Heart right ventricle (tissue), 16 donors: ENCODE data around the gene SRR. TPM values are rescaled to one million over a fixed set of nuclear protein-coding genes. Genes with fewer than 3 reads are reported as not detected.

Source experiments
- ATAC-seq, 8 donors: fragments of 200-7000 bp; cut with Tn5 transposase; one replicate each; pipeline ENCODE4 v1.9.1; 2020; ENCODE audit warnings: mild to moderate bottlenecking in 8 of 8, moderate library complexity in 8 of 8, moderate number of reproducible peaks in 1 of 8
- DNase-seq, 2 donors: peaks; one replicate each; pipeline ENCODE4 v3.0.0-alpha.2; 2020
- H3K27ac ChIP-seq, 10 donors: fragments of 200-600 bp; sonication (generic) in 2 of 10; one replicate each; pipeline versions ENCODE4 v1.5.0 to v1.8.0; 2020 to 2022; ENCODE audit warnings: mild to moderate bottlenecking in 3 of 10
- H3K27me3 ChIP-seq, 7 donors: fragments of 200-600 bp; one replicate each; pipeline ENCODE4 v1.8.0; 2021 to 2022; ENCODE audit warnings: mild to moderate bottlenecking in 2 of 7
- H3K36me3 ChIP-seq, 9 donors: fragments of 200-600 bp; sonication (generic) in 1 of 9; one replicate each; pipeline versions ENCODE4 v1.5.0 to v1.8.0; 2020 to 2022; ENCODE audit warnings: mild to moderate bottlenecking in 2 of 9
- H3K4me1 ChIP-seq, 9 donors: fragments of 200-600 bp; sonication (generic) in 1 of 9; one replicate each; pipeline versions ENCODE4 v1.5.0 to v1.8.0; 2020 to 2022; ENCODE audit warnings: mild to moderate bottlenecking in 4 of 9
- H3K4me3 ChIP-seq, 10 donors: fragments of 200-600 bp; sonication (generic) in 2 of 10; one replicate each; pipeline versions ENCODE4 v1.5.0 to v1.8.0; 2020 to 2022; ENCODE audit warnings: mild to moderate bottlenecking in 7 of 10, moderate library complexity in 2 of 10
- H3K9me3 ChIP-seq, 11 donors: fragments of 200-600 bp in 10 of 11; sonication (generic) in 2 of 11; one replicate each; pipeline versions ENCODE4 v1.5.0 to v1.8.0; 2013 to 2022; ENCODE audit warnings: mild to moderate bottlenecking in 2 of 11, control low read depth in 1 of 11, moderate library complexity in 1 of 11
- WGBS, 2 donors: extraction: QIAGEN DNeasy Blood & Tissue Kit; methylation state at CpG; one replicate each; pipeline ENCODE4 v1.1.7; 2013; ENCODE audit warnings: inconsistent platforms in 1 of 2; 5-methylcytosine and 5-hydroxymethylcytosine counted together
- intact Hi-C, 10 donors: fragments of 100-400 bp; cut with DNase I; formaldehyde crosslinking; loops; one replicate each; pipeline versions ENCODE4 v1.11.1 to v1.14.2; 2022
- polyA plus RNA-seq, 2 donors: library from polyadenylated mRNA; stranded (reverse); fragments of 200-250 nt; gene quantifications; one replicate each; pipeline ENCODE4 v1.2.3, GENCODE V29; 2013
- total RNA-seq, 10 donors: library from RNA; stranded (reverse); fragmentation: NEBNext Ultra II Directional in 3 of 10; extraction: Animal tissue kit (Norgen Biotek cat#: 25700) in 3 of 10; gene quantifications; one replicate each; pipeline versions ENCODE4 v1.2.1 to v1.2.4, GENCODE V29; 2021 to 2023
- TF ChIP-seq, protein P1 (sequence below), 9 donors: fragments of 200-600 bp; sonication (generic) in 2 of 9; IDR thresholded peaks; one replicate each; pipeline versions ENCODE4 v1.5.0 to v1.8.0; 2021 to 2022; ENCODE audit warnings: antibody characterized with exemption in 9 of 9, mild to moderate bottlenecking in 5 of 9, moderate library complexity in 1 of 9
- donor health status: Arrhythmogenic right ventricular cardiomyopathy.
- donor health status: ischemic (EF 13 %, LVEDD 7.1; RV severe dilation, severe dysfunction).
- donor health status: healthy with polysubstance abuse.
- donor health status: DM: no; HTN: yes; CAD: no.
- donor health status: DM: no; HTN: no; CAD: no.
- donor health status: ischemic (EF 25% LVEDD 6.9; RV normal size, moderate dysfunction).
- donor health status: ischemic (EF 25% LVEDD 5.7; RV mildly dilated, moderate dysfunction).
- donor health status: healthy.
- donor health status: DM: yes; HTN: yes; CAD: no.
- donor health status: Ischemic cardiomyopathy.
- donor health status: ischemic (EF 35%, LVEDD 5.7; RV mildly dilated, moderate dysfunction).
- donor health status: nonischemic (EF 11% LVEDD 7.7; RV severe dilation, severe dysfunction).
- donor health status: DM: yes; HTN: yes; CAD: no.
- donor health status: PGD.
- donor health status: ischemic (EF 29% LVEDD 5.4; RV normal size, mild dysfunction).
- donor health status: nonischemic (EF 23%, LVEDD 6.1; RV moderate dilation, normal function).

Gene SRR
- total and polyA plus RNA-seq, 12 donors, result 2.9 to 16.0 (median 9.4) TPM

DNA sequence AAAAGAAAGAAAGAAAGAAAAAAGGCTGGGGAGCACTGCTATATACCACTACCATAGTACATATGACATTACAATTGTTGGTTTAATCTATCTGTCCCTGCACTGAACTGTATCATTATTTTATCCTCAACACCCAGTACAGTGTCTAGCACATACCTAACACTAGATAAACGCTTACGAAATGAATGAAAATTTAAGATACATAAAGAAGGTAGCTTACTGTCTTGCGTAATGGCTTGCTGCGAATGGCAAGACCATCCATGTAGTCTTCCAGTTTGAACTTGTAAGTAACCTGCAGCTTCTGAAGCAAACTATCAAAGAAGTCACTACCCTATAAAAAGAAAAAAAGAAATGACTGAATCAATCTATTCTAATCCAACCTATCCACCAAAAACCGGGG lies 6.7 kb upstream of the SRR start:
- 89 to 92% methylated on average over 5 of the region's 5 CpGs for WGBS, 2 donors
- DNase-seq (no peak), ATAC-seq (no peak)
- no peaks in the 10 kb centered on the region for H3K9me3 ChIP-seq
- H3K27me3 ChIP-seq, result no peaks in the 10 kb centered on the region
- H3K36me3 ChIP-seq, result peaks cover 0 to 87% (median 48%) of the 10 kb centered on the region in 9 donors
- H3K27ac ChIP-seq, result no peak overlapping the region
- peaks cover 0 to 20% (median 9%) of the 10 kb centered on the region in 9 donors for H3K4me1 ChIP-seq
- TF ChIP-seq, protein P1, sequence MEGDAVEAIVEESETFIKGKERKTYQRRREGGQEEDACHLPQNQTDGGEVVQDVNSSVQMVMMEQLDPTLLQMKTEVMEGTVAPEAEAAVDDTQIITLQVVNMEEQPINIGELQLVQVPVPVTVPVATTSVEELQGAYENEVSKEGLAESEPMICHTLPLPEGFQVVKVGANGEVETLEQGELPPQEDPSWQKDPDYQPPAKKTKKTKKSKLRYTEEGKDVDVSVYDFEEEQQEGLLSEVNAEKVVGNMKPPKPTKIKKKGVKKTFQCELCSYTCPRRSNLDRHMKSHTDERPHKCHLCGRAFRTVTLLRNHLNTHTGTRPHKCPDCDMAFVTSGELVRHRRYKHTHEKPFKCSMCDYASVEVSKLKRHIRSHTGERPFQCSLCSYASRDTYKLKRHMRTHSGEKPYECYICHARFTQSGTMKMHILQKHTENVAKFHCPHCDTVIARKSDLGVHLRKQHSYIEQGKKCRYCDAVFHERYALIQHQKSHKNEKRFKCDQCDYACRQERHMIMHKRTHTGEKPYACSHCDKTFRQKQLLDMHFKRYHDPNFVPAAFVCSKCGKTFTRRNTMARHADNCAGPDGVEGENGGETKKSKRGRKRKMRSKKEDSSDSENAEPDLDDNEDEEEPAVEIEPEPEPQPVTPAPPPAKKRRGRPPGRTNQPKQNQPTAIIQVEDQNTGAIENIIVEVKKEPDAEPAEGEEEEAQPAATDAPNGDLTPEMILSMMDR (IDR thresholded peaks at IDR 0.05), result no peak
- intact Hi-C loops, result no loop called here
- no peak overlapping the region for H3K4me3 ChIP-seq

DNA sequence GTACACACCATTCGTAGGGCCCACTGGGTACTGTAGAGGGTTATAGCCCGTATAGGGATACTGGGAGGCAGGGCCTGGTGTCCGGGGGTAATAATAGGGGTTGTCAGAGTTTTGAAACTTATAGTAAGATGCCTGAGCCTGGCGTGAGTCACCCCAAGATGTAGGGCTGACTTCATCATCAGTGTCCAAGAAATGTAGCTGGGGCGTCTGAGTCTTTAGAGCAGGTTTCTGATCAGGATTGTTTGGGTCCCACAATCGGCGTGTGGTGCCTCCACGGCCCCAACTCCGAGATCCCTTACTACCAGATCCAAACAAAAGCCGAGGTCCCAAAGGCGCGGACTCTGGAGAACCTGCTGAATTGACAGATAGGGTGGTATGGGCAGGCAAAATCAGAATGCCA lies 4.6 kb upstream of the SRR start:
- H3K9me3 ChIP-seq, result no peaks in the 10 kb centered on the region
- H3K4me1 ChIP-seq, result peaks cover 3 to 30% (median 17%) of the 10 kb centered on the region in 9 donors
- no peak overlapping the region for H3K27ac ChIP-seq
- peaks cover 0 to 66% (median 28%) of the 10 kb centered on the region in 9 donors for H3K36me3 ChIP-seq
- WGBS, 2 donors, result 95 to 96% methylated on average over 12 of the region's 12 CpGs
- DNase-seq (no peak), ATAC-seq (no peak)
- intact Hi-C loops, result no loop called here
- H3K4me3 ChIP-seq, result no peak overlapping the region
- TF ChIP-seq, protein P1 (IDR thresholded peaks at IDR 0.05), result no peak
- no peaks in the 10 kb centered on the region for H3K27me3 ChIP-seq

DNA sequence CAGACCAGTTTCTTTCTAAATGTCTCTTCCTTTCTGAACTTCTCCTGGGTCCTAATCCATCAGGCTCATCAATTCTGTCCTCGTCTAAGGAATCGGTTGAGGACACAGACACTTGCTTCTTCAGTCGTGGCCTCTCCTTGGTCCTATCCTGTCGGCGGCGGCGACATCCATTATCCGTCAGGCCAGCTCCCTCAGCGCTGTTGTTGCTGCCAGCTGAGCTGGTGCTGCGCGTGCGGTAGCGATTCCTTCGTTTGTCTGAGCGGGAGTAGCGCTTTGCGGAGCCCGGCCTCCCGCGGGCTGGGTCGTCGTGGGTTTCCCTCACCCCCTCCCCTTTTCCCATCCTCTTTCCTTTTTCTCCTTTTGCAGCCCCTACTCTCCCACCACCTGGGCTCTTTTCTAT lies 4.0 kb upstream of the SRR start:
- Histone ChIP-seq H3K4me3 (no peak overlapping the region), H3K36me3 (peaks cover 0 to 60% (median 24%) of the 10 kb centered on the region in 9 donors), H3K9me3 (no peaks in the 10 kb centered on the region), H3K4me1 (peaks cover 3 to 36% (median 22%) of the 10 kb centered on the region in 9 donors), H3K27me3 (no peaks in the 10 kb centered on the region), H3K27ac (no peak overlapping the region)
- 92 to 93% methylated on average over 22 of the region's 22 CpGs for WGBS, 2 donors
- intact Hi-C loops, result no loop called here
- ATAC-seq, result no peak
- TF ChIP-seq, protein P1 (IDR thresholded peaks at IDR 0.05), result no peak
- no peak for DNase-seq

DNA sequence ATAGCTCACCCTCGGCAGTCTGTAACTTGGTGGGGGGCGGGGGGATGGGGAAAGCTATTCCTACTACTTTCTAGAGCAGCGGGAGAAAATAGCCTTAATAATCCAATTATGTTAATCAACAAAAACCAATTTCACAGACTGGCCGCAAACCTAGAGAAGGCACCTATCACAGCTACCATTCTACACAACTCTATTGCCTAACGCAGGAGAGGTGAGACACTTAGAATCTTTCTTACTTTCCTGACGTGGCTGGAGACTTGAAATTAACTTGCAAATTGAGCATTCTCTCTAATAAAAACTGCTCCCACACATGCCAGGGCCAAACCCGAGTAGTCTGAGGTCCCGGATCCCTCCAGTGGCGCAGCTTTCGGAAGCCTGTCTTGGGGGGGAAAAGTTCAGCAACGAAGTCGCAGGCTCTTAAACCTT lies 959 bp upstream of the SRR start:
- peak in 2 of 8 donors; percentile 1 to 20 for ATAC-seq
- Histone ChIP-seq H3K27ac (peak overlapping the region; percentile 88 to 97 (median 92)), H3K36me3 (peaks cover 0 to 34% (median 0%) of the 10 kb centered on the region in 9 donors), H3K4me1 (peaks cover 3 to 31% (median 22%) of the 10 kb centered on the region in 9 donors), H3K9me3 (no peaks in the 10 kb centered on the region), H3K27me3 (no peaks in the 10 kb centered on the region), H3K4me3 (peak overlapping the region; percentile 76 to 99 (median 90))
- no peak for DNase-seq
- intact Hi-C loops, result no loop called here
- WGBS, 2 donors, result 3 to 4% methylated on average over 12 of the region's 12 CpGs
- TF ChIP-seq, protein P1 (IDR thresholded peaks at IDR 0.05), result no peak
